Islet of Langerhans (tissue), 1 donor: ENCODE results near the gene PLEKHA6.

Experiments used
- FAIRE-seq: peaks from one replicate; lab custom pipeline; 2011; peaks lifted over from hg19 to GRCh38; lab: Jason Lieb, UNC

The PLEKHA6 gene

GRCh38 chr1:204359474-204360255, at the start of gene PLEKHA6:
TSS of gene PLEKHA6 (minus strand) at chr1:204359929. CDS start at chr1:204273727, 86,202 bp downstream.
- FAIRE-seq = no peak

- FAIRE-seq = no peak
These were observed 49.4 kb upstream of the PLEKHA6 start for GRCh38 chr1:204409123-204409522.

GRCh38 chr1:204408602-204409001, 48.9 kb upstream of the PLEKHA6 start:
- FAIRE-seq = no peak

- no peak for FAIRE-seq
These were observed 48.4 kb upstream of the PLEKHA6 start for GRCh38 chr1:204408074-204408507.

- no peak for FAIRE-seq
These were observed 47.7 kb upstream of the PLEKHA6 start for GRCh38 chr1:204407295-204407971.

- FAIRE-seq = no peak
These were observed 46.9 kb upstream of the PLEKHA6 start for GRCh38 chr1:204406621-204407020.

GRCh38 chr1:204405988-204406387, 46.3 kb upstream of the PLEKHA6 start:
- FAIRE-seq = no peak

- FAIRE-seq = no peak
These were observed 44.9 kb upstream of the PLEKHA6 start for GRCh38 chr1:204404629-204405028.

- no peak for FAIRE-seq
These were observed 42.7 kb upstream of the PLEKHA6 start for GRCh38 chr1:204402391-204402790.

GRCh38 chr1:204401730-204402129, 42.0 kb upstream of the PLEKHA6 start:
- FAIRE-seq = no peak

- no peak for FAIRE-seq
These were observed 41.3 kb upstream of the PLEKHA6 start for GRCh38 chr1:204400882-204401510.

GRCh38 chr1:204398197-204399125, 38.7 kb upstream of the PLEKHA6 start:
- no peak for FAIRE-seq

GRCh38 chr1:204396015-204396583, 36.4 kb upstream of the PLEKHA6 start:
- FAIRE-seq = no peak

- peak; percentile 24 for FAIRE-seq
These were observed 31.9 kb upstream of the PLEKHA6 start for GRCh38 chr1:204391629-204392028.

GRCh38 chr1:204390751-204391466, 31.2 kb upstream of the PLEKHA6 start:
- no peak for FAIRE-seq

- FAIRE-seq = no peak
These were observed 26.0 kb upstream of the PLEKHA6 start for GRCh38 chr1:204385727-204386126.

- FAIRE-seq = no peak
These were observed 25.1 kb upstream of the PLEKHA6 start for GRCh38 chr1:204384636-204385352.

- no peak for FAIRE-seq
These were observed 23.6 kb upstream of the PLEKHA6 start for GRCh38 chr1:204383163-204383904.

GRCh38 chr1:204382714-204383083, 23.0 kb upstream of the PLEKHA6 start:
- no peak for FAIRE-seq
